ENCODE results near the gene ACTN1.
"Not testable (repeated sequence)": the region's sequence is repeated elsewhere in the genome, so short reads cannot be mapped to it uniquely, and the experiment has no call there.

Gene ACTN1

GRCh38 chr14:68979021-68979721 lies at the start of gene ACTN1:
ACTN1 (minus strand) TSS chr14:68979302; CDS start chr14:68979056, 246 bp downstream.
- peak; percentile 87 for DNase-seq (ENCODE audit: low read depth)

GRCh38 chr14:69027242-69027913 lies 48.3 kb upstream of the ACTN1 start:
- DNase-seq (ENCODE audit: low read depth), result no peak

- DNase-seq (ENCODE audit: low read depth), result no peak
Observed at GRCh38 chr14:69023035-69023434, 43.9 kb upstream of the ACTN1 start.

GRCh38 chr14:69022093-69022492 lies 43.0 kb upstream of the ACTN1 start:
- not testable (repeated sequence) for DNase-seq (ENCODE audit: low read depth)

GRCh38 chr14:69017706-69018105 lies 38.6 kb upstream of the ACTN1 start:
- DNase-seq (ENCODE audit: low read depth), result no peak

GRCh38 chr14:69014829-69015259 lies 35.7 kb upstream of the ACTN1 start:
- DNase-seq (ENCODE audit: low read depth), result no peak

GRCh38 chr14:69013943-69014782 lies 35.1 kb upstream of the ACTN1 start:
- DNase-seq (ENCODE audit: low read depth), result no peak

- no peak for DNase-seq (ENCODE audit: low read depth)
Observed at GRCh38 chr14:69012256-69012953, 33.3 kb upstream of the ACTN1 start.

GRCh38 chr14:69010648-69011047 lies 31.5 kb upstream of the ACTN1 start:
- no peak for DNase-seq (ENCODE audit: low read depth)

- no peak for DNase-seq (ENCODE audit: low read depth)
Observed at GRCh38 chr14:69008421-69008884, 29.4 kb upstream of the ACTN1 start.

- no peak for DNase-seq (ENCODE audit: low read depth)
Observed at GRCh38 chr14:69006346-69006745, 27.2 kb upstream of the ACTN1 start.

- peak; percentile 56 for DNase-seq (ENCODE audit: low read depth)
Observed at GRCh38 chr14:69005432-69006148, 26.5 kb upstream of the ACTN1 start.

- DNase-seq (ENCODE audit: low read depth), result no peak
Observed at GRCh38 chr14:69004731-69005431, 25.8 kb upstream of the ACTN1 start.

- DNase-seq (ENCODE audit: low read depth), result no peak
Observed at GRCh38 chr14:69003626-69004025, 24.5 kb upstream of the ACTN1 start.

GRCh38 chr14:69002069-69002468 lies 23.0 kb upstream of the ACTN1 start:
- DNase-seq (ENCODE audit: low read depth), result no peak

- DNase-seq (ENCODE audit: low read depth), result no peak
Observed at GRCh38 chr14:69001375-69001774, 22.3 kb upstream of the ACTN1 start.

GRCh38 chr14:68998062-68998461 lies 19.0 kb upstream of the ACTN1 start:
- no peak for DNase-seq (ENCODE audit: low read depth)

GRCh38 chr14:68995731-68996130 lies 16.6 kb upstream of the ACTN1 start:
- no peak for DNase-seq (ENCODE audit: low read depth)

- no peak for DNase-seq (ENCODE audit: low read depth)
Observed at GRCh38 chr14:68994056-68994455, 15.0 kb upstream of the ACTN1 start.

GRCh38 chr14:68987653-68988036 lies 8.5 kb upstream of the ACTN1 start:
- no peak for DNase-seq (ENCODE audit: low read depth)
